Measurements from ENCODE around the gene WDR59. TPM values are rescaled to one million over a fixed set of nuclear protein-coding genes. Genes with fewer than 3 reads are reported as not detected.
"Not testable (repeated sequence)": the region's sequence is repeated elsewhere in the genome, so short reads cannot be mapped to it uniquely, and the experiment has no call there.

Gene WDR59
- polyA plus RNA-seq, 1 of the 3 experiments (the other 2 are of a cell fraction): 48.2 TPM

GRCh38 chr16:74990832-74991231, 5.9 kb upstream of the WDR59 start (continued):
- TF ChIP-seq, protein P1, sequence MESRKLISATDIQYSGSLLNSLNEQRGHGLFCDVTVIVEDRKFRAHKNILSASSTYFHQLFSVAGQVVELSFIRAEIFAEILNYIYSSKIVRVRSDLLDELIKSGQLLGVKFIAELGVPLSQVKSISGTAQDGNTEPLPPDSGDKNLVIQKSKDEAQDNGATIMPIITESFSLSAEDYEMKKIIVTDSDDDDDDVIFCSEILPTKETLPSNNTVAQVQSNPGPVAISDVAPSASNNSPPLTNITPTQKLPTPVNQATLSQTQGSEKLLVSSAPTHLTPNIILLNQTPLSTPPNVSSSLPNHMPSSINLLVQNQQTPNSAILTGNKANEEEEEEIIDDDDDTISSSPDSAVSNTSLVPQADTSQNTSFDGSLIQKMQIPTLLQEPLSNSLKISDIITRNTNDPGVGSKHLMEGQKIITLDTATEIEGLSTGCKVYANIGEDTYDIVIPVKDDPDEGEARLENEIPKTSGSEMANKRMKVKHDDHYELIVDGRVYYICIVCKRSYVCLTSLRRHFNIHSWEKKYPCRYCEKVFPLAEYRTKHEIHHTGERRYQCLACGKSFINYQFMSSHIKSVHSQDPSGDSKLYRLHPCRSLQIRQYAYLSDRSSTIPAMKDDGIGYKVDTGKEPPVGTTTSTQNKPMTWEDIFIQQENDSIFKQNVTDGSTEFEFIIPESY (IDR thresholded peaks at IDR 0.05; ENCODE audit: borderline replicate concordance, low read depth): no peak
- no peak for TF ChIP-seq POLR2AphosphoS5 (IDR thresholded peaks at IDR 0.05; ENCODE audit: low read depth, low read length)
- TF ChIP-seq, protein P2, sequence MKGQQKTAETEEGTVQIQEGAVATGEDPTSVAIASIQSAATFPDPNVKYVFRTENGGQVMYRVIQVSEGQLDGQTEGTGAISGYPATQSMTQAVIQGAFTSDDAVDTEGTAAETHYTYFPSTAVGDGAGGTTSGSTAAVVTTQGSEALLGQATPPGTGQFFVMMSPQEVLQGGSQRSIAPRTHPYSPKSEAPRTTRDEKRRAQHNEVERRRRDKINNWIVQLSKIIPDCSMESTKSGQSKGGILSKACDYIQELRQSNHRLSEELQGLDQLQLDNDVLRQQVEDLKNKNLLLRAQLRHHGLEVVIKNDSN (IDR thresholded peaks at IDR 0.05; ENCODE audit: borderline replicate concordance, low read depth): no peak
- no peak for TF ChIP-seq NFIC (IDR thresholded peaks at IDR 0.05; ENCODE audit: borderline replicate concordance)

GRCh38 chr16:74989864-74990263, 4.9 kb upstream of the WDR59 start:
- CTCF ChIA-PET: interaction anchor here (1.0 to 5.2 kb wide), 2 partner anchors 8 to 121 kb away, joined by 3 to 32 read pairs; partner anchors contain the start of gene ZNRF1
- H3K27ac ChIP-seq (ENCODE audit: low read depth in 2 of 2, low read length in 1 of 2); H3K4me1 ChIP-seq (ENCODE audit: control insufficient read depth in 1 of 2, insufficient read depth in 2 of 2, low read depth in 1 of 2, low read length in 1 of 2); POLR2A ChIA-PET; DNase-seq; H3K9me2 ChIP-seq; H3F3A ChIP-seq (replicated peaks; ENCODE audit: insufficient read depth); H3K27me3 ChIP-seq (ENCODE audit: insufficient read depth); H3K9ac ChIP-seq; H2AFZ ChIP-seq (ENCODE audit: low read depth); H3K79me2 ChIP-seq (ENCODE audit: insufficient read depth); H3K4me3 ChIP-seq (ENCODE audit: low read depth in 2 of 2, low read length in 1 of 2); H4K20me1 ChIP-seq (ENCODE audit: insufficient read depth); H3K36me3 ChIP-seq (replicated peaks in 1 of 2; ENCODE audit: control insufficient read depth in 1 of 2, insufficient read depth in 2 of 2, low read length in 1 of 2); H3K9me3 ChIP-seq; H3K4me2 ChIP-seq: not testable (repeated sequence)
- 73% methylated on average over 3 of the region's 3 CpGs for WGBS (ENCODE audit: low lambda C conversion rate)

GRCh38 chr16:74987027-74987681, 2.2 kb upstream of the WDR59 start:
- Histone ChIP-seq H3K9me3 (no peaks in the 10 kb centered on the region), H3K9ac (no peak overlapping the region), H3K79me2 (ENCODE audit: insufficient read depth) (peaks cover 27% of the 10 kb centered on the region), H3K36me3 (replicated peaks in 1 of 2; ENCODE audit: control insufficient read depth in 1 of 2, insufficient read depth in 2 of 2, low read length in 1 of 2) (no peaks in the 10 kb centered on the region), H3K4me3 (ENCODE audit: low read depth in 2 of 2, low read length in 1 of 2) (no peak overlapping the region), H3K27ac (ENCODE audit: low read depth in 2 of 2, low read length in 1 of 2) (no peak overlapping the region), H3K9me2 (no peaks in the 10 kb centered on the region), H3K27me3 (ENCODE audit: insufficient read depth) (no peaks in the 10 kb centered on the region), H3F3A (replicated peaks; ENCODE audit: insufficient read depth) (no peaks in the 10 kb centered on the region), H3K4me2 (no peak overlapping the region), H4K20me1 (ENCODE audit: insufficient read depth) (peaks cover 5% of the 10 kb centered on the region; the same call in 1 of the 2 replicates), H2AFZ (ENCODE audit: low read depth) (no peak overlapping the region), H3K4me1 (ENCODE audit: control insufficient read depth in 1 of 2, insufficient read depth in 2 of 2, low read depth in 1 of 2, low read length in 1 of 2) (peaks cover 0 to 11% of the 10 kb centered on the region in 2 experiments; a peak in 1 of 4 replicates)
- no peak for TF ChIP-seq ELF1 (IDR thresholded peaks at IDR 0.05)
- TF ChIP-seq, protein P3, sequence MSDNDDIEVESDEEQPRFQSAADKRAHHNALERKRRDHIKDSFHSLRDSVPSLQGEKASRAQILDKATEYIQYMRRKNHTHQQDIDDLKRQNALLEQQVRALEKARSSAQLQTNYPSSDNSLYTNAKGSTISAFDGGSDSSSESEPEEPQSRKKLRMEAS (IDR thresholded peaks at IDR 0.05; ENCODE audit: low read depth): no peak
- TF ChIP-seq USF2 (IDR thresholded peaks at IDR 0.05; ENCODE audit: borderline replicate concordance, low read depth, low read length): no peak
- no peak for TF ChIP-seq SMC3 (IDR thresholded peaks at IDR 0.05; ENCODE audit: low read depth, low read length)
- TF ChIP-seq FOXJ3 (CRISPR knock-in tag; IDR thresholded peaks at IDR 0.05): no peak
- TF ChIP-seq POLR2AphosphoS5 (IDR thresholded peaks at IDR 0.05; ENCODE audit: low read depth, low read length): no peak
- TF ChIP-seq GABPA (IDR thresholded peaks at IDR 0.05; ENCODE audit: low read depth): no peak
- ChIA-PET CTCF (interaction anchor here (0.6 to 5.2 kb wide), 3 partner anchors 10 to 768 kb away, joined by 3 to 32 read pairs (median 8); partner anchors contain the start of gene ZNRF1), POLR2A (no interaction called here)
- no peak for DNase-seq
- 69% methylated on average over 8 of the region's 8 CpGs for WGBS (ENCODE audit: low lambda C conversion rate)
